Activated CD4-positive, alpha-beta T cell treated with anti-CD3 and anti-CD28 coated beads for 1 hour (primary cell): ENCODE data around the gene SPATA2L.

Experiments
- DNase-seq: peaks from one replicate; pipeline ENCODE4 v3.0.0-alpha.2; 2020

The SPATA2L gene, protein sequence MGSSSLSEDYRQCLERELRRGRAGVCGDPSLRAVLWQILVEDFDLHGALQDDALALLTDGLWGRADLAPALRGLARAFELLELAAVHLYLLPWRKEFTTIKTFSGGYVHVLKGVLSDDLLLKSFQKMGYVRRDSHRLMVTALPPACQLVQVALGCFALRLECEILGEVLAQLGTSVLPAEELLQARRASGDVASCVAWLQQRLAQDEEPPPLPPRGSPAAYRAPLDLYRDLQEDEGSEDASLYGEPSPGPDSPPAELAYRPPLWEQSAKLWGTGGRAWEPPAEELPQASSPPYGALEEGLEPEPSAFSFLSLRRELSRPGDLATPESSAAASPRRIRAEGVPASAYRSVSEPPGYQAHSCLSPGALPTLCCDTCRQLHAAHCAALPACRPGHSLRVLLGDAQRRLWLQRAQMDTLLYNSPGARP

DNA sequence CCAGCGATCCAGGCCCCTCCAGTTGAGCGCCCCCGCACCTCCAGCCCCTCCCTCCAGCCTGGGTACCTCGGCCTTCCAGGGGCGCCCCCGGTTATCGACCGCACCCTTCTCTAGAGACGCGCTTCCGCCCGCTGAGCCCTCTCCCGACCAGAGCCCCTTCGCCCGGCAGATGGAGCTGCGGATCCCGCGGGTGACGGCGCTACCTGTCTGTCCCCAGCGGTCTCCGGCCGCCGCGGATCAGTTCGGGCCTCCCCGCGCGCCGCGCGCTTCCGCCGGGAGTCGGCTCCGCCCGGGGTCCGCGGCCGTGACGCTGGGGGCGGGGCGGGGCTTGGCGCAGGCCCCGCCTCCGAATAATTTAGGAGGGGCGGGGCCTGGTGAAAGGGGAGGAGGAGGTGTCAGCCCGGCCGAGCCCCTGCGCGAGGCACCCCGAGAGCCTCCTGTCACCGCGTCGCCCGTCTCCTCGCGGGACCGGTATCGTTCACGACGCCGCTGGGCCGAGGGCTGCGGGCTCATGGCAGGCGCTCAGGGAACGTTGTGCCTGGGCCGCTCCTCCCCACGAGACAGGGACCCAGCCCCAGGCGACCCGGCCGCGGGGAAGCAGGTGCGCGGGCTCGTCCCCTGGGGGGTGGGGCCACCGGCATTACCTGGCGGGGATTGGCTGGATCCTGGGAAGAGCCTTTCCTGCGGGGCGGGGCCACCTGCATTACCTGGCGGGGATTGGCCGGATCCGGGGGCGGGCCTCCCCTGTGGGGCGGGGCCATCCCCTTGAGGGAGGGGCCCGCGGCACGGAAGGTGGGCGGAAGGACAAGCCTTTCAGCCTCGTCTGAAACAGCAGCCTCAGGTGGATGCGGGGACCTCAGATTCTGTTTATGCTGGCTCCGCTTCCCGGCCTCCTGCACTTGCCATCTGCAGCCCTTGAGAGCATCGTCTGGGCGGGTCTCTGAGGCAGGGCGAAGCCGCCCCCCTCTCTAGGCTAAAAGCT, at the start of gene SPATA2L:
Gene SPATA2L (minus strand): TSS at position 281 of the 982 bp plus-strand sequence. CDS start 473 bp downstream, outside the sequence.
- peak; percentile 97 for DNase-seq

- no peak for DNase-seq
Observed at GRCh38 chr16:89749637-89750036, 48.1 kb upstream of the SPATA2L start.

GRCh38 chr16:89748921-89749320, 47.4 kb upstream of the SPATA2L start:
- no peak for DNase-seq

DNA sequence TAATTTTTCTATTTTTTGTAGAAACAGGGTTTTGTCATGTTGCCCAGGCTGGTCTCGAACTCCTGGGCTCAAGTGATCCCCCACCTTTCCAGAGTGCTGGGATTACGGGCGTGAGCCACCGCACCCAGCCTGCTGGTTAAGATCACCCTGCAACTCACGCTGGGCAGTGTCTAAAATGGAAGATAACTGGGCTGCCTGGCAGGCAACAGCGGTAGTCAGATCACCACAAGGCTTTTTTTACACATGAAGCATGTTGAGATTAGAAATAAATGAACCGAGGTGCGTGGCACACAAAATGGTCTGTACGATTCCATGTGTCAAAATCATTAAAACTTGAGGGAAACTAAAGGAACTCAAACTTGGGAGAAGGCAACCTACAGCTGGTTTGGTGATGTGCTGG, 46.6 kb upstream of the SPATA2L start:
- DNase-seq = no peak

GRCh38 chr16:89746043-89746442, 44.5 kb upstream of the SPATA2L start:
- no peak for DNase-seq

- DNase-seq = no peak
Observed at GRCh38 chr16:89744813-89745212, 43.3 kb upstream of the SPATA2L start.

- no peak for DNase-seq
Observed at GRCh38 chr16:89742948-89743347, 41.4 kb upstream of the SPATA2L start.

GRCh38 chr16:89741342-89742014, 40.0 kb upstream of the SPATA2L start:
- no peak for DNase-seq

DNA sequence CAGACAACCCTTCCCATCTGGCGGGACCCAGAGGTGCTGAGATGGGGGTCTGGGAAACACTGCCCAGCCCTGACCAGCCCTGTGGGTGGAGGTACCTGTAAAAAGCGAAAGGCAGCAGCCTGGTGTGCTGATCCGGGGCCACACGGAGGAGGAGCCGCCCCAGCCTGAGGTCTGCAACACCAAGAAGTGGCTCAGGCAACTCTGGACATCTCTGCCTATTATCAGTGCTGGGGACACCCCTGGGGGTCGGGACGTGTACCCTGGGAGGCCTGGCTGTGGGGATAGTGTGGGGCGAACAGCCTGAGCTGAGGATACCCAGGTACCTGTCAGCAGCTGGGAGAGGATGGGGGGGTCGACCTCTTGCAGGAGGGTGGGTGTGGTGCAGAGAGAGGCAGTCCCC, 37.9 kb upstream of the SPATA2L start:
- DNase-seq = no peak

GRCh38 chr16:89738538-89739317, 37.2 kb upstream of the SPATA2L start:
- DNase-seq = no peak

DNA sequence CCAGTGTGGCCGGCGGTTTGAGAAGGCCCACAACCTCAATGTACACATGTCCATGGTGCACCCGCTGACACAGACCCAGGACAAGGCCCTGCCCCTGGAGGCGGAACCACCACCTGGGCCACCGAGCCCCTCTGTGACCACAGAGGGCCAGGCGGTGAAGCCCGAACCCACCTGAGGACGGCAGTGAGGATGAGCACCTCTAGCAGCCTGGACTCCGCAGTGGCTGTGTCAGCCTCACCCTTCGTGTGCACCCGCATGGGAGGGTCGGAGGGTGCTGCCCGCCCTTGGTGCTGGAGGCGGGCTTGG, 36.5 kb upstream of the SPATA2L start:
- DNase-seq = no peak

DNA sequence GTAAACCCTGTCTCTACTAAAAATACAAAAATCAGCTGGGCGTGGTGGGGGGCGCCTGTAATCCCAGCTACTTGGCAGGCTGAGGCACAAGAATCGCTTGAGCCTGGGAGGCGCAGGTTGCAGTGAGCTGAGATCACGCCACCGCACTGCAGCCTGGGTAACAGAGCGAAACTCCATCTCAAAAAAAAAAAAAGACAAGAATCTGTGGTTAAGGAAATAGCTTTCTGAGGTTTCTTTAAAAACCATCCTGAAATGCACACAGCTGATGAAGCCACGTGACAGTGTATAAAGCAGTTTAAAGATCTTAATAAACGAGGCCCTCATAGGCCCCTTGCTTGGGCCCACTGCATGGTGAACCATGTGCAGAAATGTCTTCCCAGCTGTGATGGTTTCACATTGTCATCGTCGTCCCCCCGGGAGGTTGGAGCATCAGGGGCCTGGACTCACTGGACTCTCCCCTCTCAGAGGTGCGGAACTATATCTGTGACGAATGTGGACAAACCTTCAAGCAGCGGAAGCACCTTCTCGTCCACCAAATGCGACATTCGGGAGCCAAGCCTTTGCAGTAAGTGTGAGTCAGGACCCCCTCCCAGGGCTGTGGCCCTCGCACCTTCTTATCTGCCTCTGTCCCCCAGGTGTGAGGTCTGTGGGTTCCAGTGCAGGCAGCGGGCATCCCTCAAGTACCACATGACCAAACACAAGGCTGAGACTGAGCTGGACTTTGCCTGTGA, 36.0 kb upstream of the SPATA2L start:
- peak; percentile 19 for DNase-seq

- DNase-seq = no peak
Observed at GRCh38 chr16:89736554-89736953, 35.0 kb upstream of the SPATA2L start.

DNA sequence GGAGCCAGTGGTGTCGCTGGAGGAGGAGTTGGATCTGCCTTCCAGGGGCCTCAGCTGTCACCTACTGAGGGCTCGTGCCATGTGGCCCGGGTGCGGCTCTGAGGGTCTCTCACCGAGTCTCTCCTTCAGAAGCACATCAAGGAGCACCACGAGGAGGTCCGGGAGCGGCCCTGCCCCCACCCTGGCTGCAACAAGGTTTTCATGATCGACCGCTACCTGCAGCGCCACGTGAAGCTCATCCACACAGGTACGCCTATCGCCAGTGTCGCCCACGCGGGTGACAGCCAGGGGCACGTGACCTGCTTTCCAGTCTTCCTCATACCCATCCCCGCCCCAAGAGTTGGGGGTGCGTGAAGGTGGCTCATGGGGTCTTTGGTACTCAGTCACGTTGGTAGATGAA, 32.3 kb upstream of the SPATA2L start:
- no peak for DNase-seq

DNA sequence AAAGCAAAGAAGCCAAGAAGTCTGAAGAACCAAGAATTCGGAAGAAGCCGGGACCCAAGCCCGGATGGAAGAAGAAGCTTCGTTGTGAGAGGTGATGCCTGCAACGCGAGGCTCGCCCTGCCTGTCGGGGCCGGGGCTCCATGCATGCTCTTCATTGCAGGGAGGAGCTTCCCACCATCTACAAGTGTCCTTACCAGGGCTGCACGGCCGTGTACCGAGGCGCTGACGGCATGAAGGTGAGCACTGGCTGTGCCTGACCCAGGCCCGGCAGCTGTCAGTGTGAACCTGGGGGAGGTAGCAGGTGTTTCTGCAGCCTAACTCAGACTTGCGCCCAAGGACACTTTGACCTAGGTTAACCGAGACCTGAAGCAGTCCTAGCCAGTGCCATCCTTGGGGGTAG, 31.8 kb upstream of the SPATA2L start:
- no peak for DNase-seq

DNA sequence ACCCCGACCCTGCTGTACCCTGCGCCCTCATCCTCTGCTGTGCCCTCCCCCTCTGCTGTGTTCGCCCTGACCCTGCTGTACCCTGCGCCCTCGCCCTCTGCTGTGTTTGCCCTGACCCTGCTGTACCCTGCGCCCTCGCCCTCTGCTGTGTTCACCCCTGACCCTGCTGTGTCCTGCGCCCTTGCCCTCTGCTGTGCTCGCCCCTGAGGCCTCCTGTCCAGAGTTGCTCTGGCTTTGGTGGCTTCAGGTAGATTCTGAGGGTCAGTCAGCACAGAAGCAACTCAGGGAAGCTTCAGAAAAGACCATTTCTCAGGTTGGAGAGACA, 31.4 kb upstream of the SPATA2L start:
- no peak for DNase-seq

- DNase-seq = no peak
Observed at GRCh38 chr16:89732142-89732917, 30.8 kb upstream of the SPATA2L start.

GRCh38 chr16:89730610-89731234, 29.2 kb upstream of the SPATA2L start:
- DNase-seq = no peak

DNA sequence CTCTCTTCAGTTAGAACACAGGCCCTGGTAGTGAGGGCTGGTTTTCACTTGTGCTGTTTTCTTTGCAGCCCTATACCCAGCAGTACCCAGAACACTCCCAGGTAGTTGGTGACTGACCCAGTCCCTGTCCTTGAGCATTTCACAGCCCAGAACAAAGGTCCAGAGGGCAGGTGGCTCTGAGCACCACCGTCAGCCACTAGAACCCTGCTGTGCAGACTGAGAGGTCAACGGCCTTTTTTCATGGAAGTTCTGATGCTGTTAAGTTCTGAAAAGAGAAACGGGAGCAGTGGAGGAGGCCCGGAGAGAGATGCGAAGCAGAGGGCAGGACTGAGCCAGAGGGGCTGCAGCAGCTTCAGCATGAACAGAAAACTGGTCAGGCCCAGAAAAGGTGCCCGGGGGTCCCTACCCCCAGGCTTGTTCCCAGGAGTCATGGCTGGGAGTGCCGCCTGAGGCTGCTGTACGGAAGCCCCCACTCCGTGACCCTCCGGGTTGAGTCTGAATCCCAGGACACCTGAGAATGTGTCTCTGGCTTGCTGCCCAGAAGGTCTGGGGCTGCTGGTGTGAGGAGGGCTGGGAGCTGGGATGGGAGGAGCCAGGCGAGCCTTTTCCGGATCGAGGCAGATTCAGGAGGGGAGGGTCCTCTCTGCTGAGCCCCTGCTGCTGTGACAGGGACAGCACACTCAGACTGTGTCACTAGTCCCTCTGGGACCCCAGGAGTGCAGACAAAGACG, 28.5 kb upstream of the SPATA2L start:
- no peak for DNase-seq

DNA sequence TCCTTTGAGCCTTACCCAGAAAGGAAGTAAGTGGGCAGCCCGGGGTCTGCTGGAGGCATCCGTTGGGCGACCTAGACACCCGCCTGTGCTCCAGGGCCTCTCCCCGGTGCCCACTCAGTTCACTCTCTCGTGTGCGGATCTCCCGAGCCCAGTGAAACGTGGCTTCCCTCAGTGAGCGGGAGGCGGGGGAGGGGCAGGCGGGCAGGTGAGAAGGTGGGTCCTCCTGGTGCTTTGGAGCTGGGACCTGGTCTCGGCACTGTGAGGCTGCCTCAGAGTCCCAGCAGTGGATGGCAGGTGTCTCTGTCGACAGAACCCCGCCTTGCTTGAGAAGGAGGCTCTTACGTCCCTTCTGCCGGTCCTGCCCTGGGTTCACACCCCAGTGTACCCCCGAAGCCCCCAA, 27.8 kb upstream of the SPATA2L start:
- DNase-seq = no peak
